CD4-positive, alpha-beta T cell treated with Interleukin-1 beta for 1 hour (primary cell): Measurements from ENCODE around the gene DDX1.
A peak's percentile ranks its signal among the peaks of the same experiment; 100 is the strongest.

Source experiments
- DNase-seq, 2 donors: peaks; one replicate each; pipeline ENCODE4 v3.0.0-alpha.2; 2020 to 2022

DDX1 gene

DNA sequence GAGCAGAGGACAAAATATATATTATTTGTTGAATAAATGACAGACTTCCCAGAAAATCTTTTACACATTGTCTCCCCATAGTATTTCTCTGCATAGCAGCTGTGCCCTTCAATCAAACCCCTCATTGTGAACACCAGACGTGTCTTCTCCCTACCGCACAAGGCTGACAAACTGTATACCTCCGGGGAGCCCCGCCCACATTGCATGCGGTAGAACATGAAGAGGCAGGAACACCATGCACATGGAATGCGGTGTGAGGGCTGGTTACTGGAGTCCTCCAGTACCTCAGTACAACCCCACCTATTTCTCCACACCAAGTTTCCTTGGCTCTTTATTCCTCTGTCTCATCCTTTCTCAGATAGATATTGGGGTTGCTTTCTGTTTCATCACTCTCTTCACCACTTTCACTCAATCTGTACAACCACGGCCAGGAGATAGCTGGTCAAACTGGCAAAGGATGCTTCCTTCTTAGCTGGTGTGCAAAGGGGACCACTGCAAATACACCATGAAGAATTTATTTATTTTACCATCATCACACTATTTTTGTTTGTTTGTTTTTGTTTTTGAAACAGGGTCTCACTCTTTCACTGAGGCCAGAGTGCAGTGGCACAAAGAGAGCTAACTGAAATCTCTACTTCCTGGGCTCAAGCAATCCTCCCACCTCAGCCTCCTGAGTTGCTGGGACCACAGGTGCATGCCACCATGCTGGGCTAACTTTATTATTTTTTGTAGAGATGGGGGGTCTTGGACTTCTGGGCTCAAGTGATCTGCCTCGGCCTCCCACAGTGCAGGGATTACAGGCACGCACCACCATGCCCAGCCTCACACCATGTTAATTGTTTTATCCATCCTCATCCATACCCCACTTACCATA lies 28.2 kb upstream of the DDX1 start:
- no peak for DNase-seq

DNA sequence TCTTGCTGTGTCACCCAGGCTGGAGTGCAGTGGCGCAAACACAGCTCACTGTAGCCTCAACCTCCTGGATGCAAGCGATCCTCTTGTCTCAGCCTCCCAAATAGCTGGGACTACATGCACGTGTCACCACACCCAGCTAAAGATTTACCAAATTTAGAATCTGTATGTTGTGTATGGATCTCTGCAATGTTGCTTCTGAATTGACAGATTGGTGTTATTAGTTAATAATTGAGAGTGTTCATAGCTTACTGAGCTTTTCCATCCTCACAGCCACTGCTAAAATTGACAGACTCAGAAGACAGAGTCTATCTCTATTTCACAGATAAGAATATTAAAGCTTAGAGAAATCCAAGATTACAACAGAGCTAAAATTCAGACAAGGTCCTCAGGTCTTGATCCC lies 26.3 kb upstream of the DDX1 start:
- DNase-seq: no peak

DNA sequence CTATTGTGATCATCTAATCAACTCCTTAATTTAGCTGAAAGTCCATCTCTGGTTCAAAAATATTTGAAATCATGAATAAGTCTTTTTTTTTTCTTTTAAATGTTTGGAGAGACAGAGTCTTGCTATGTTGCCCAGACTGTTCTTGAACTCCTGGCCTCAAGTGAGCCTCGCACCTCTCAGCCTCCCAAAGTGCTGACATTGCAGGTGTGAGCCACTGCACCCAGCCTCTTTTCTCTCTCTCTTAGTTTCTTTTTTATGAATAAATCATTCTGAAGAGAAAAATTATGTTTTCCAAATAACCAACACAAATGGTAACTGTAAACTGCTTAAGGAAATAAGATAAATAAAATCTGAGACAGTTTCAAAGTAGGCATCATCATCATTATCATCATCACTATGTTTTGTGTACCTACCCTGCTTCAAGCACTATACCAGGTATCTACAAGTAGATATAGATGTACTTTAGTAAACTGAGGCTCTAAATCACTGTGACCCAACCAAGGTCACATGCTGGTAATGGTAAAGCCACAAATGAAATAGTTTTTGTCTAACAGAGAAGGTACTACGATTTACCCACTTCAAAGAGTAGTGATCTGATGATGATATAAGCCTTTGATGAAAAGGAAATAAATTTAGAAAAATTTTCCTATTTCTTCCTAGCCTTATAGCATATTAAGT lies 25.5 kb upstream of the DDX1 start:
- no peak for DNase-seq

DNA sequence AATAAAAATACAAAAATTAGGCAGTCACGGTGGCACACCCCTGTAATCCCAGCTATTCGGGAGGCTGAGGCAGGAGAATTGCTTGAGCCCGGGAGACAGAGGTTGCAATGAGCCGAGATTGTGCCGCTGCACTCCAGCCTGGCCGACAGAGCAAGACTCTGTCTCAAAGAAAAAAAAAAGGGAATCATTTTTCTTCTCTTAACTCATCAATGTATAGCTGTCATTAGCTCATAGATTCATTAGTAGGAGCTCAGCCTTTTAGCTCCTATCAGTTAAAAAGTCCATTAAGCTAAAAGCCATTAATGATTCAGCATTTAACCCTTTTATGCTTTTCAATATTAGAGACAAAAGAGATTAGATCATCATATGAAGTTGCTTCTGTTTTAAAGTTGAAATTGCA lies 24.8 kb upstream of the DDX1 start:
- no peak for DNase-seq

DNA sequence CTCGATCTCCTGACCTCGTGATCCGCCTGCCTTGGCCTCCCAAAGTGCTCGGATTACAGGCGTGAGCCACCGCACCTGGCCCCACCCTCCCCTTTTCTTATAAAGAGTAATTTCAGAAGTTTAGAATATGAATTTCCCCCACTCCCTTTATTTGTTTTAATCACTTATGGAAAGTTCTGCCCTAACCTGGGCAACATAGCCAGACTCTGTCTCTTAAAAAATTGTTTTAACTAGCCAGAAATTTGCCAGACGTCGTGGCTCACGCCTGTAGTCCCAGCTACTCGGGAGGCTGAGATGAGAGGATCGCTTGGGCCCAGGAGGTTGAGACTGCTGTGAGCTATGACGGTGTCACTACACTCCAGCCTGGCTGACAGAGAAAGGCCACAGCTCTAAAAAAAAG lies 22.8 kb upstream of the DDX1 start:
- DNase-seq: no peak

DNA sequence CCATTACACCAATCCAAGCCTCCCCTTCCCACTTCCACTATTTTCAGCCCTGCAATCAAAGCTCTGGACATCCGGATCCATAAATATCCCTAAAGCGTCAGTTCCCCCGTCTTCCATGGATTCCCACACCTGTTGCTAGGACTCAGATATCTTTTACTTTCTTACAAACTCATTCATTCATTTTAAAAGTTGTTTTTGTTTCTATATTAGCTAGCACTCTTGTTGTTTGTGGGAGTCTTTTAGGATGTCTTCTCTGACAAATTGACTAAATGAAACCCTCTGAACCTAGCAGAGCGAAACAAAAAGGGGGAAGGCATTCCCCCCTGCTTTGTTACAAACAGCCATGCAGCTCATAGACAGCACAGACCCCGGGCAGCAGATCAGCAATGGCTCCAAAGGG lies 21.6 kb upstream of the DDX1 start:
- no peak for DNase-seq

DNA sequence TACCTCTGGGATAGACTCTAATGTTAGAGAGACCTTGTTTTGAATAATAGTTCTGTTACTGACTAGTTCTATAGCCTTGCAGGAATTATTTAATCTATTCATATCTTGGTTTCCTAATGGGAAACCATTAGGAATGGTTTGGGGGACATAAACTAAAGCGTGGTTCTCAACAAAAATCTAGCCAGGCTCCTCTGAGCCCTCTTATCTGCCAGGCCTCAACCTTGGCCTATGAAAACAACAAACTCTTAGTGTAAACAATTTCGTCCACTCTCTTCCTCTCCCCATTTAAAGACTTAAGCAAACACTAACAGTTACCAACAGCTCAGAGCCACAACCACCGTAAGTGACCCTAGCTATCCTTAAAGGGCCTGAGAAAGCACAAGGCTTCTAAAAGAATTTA lies 19.9 kb upstream of the DDX1 start:
- DNase-seq: no peak

DNA sequence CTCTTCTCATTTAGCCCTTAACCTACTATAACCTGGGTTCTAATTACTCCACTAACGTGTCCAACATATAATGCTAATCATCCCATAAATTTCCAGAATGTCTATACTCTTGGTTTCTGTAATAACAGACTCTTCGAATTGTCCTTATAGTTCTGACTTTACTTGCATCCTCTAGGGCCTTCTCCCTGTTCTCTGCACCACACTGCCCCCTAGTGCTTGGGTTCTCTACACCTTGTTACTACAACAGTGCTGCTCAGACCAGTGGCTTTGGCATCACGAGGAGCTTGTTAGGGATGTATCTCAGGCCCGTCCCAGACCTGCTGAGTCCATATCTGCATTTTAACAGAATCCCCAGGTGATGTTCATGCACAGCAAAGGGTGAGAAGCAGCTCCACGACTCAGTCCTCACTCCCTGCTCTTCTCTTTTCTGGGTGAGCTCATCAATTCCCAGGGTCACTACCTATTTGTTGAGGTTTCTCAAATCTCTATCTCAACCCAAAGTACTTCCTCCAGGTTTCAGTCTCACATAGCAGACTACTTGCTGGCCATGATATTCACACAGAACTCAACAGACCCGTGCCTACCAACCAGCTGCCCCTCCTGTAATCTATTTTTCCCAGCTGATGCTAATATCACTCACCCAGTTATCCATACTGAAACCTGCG lies 14.5 kb upstream of the DDX1 start:
- DNase-seq: peak; percentile 75 to 80

DNA sequence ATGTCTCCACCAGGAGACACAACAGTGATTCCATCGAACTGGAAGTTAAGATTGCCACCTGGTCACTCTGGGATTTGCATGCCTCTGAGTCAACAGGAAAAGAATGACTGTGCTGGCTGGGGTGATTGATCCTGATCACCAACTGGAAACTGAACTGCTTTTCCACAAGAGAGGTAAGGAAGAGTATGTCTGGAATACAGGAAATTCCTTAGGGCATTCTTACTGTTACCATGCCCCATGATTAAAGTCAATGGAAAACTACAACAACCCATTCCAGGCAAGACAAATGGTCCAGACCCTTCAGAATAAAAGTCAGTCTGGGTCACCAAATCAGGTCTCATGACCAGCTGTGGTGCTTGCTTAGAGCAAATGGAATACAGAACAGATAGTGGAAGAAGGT lies 12.0 kb upstream of the DDX1 start:
- no peak for DNase-seq

DNA sequence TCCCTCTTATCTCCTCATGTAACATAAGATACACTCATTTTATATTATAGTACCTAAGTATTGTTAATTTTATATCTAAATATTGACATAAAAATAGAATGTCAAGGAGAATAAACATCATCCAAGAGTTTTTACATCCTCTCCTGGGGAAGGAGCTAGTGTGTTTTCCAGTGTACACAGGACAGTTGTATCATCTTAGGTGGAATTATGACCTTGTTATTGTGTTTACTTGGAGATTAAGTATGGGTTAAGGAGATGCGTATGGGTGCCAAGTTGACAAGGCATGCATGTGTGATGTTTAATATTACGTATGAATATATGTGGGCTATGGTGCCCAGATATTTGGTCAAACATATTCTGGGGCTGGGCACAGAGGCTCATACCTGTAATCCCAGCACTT lies 11.2 kb upstream of the DDX1 start:
- no peak for DNase-seq

DNA sequence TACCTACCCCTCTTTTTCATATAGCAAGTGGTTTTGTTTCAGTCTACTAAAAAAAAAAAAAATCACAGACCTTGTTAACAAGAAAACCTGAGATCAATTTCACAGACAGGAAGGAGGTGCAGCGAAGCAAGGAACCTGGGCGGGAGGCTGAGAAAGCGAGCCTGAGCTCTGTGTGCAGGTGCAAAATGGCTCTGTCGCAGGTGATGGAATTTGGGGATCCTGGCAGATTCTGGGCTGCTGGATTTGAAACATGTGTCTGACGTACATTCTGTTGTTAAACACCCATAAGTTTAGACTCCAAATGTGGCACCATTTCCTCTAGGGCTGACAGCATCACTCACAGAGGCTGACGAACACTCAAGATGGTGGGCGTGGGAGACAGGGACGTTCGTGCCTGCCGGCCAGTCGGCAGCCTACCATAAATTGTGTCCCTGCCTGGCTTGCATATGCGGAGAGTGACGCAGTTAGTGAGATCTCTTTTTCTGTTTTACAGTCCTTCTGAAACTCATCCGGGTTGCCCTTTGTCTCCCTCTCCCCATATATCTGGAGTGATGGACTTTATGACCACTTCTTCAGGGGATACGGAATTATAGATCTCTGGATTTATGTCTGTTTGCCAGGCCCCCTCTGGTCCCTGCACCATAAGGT lies 8.8 kb upstream of the DDX1 start:
- DNase-seq: no peak

DNA sequence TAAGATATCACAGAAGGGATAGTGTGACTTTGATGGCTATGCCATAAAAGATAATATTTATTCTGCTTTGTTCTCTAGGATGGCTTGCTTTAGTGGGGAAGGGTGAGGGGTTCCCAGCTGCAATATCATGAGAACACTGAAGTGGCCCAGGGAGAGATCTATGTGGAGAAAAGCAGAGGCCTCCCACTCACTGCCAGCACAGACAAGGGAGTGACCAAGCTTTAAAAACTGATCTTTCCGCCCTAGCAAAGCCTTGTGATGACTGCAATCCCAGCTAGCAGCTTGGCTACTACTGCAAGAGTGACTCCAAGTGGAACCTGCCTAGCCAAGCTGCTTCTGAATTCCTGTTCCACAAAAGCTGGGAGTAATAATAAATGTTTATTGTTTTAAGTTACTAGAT lies 7.8 kb upstream of the DDX1 start:
- no peak for DNase-seq

DNA sequence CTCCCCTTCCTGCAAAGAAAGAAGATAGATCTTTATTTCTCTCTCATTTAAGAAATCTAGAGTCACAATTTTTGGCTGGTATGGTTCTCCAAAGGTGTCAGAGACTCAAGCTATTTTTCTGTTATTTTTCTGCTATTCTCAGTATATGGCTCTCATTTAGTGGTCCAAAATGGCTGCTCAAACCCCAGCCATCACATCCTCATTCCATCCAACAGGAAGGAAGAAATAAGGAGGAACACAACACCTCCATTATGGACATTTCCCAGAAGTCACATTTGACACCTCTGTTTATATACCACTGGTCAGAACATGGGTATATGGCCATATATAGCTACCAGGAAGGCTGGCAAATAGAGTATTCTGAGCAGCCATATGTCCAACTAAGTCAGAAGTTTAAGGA lies 7.4 kb upstream of the DDX1 start:
- no peak for DNase-seq

DNA sequence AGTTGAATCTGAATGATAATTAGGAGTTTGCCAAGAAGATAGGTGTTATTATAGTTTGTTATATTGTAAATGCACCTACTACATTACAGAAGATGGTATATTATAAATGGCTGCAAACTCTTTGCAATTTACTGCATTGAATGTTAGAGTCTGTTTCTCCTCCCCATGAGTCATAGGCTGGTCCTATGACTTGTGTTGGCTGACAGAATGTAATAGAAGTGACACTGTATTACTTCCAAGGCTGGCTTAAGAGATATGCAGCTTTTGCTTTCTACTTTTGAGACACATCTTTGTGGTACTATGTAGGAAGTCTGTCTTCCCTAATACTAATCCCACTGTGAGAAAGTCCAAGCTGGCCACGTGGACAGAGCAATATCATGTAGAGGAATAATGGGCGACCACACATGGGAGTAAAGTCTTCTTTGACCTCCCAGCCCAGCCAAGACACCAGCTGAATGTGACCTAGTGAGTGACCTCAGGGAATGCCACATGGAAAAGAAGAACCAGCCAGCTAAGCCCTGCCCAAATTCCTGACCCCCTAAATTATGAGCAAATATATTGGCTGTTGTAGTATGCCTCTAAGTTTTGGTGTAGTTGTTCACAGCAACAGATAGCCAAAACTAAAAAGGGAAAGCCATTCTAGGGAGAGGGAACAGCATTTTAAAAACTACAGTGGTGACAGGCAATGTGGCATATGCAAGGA lies 6.8 kb upstream of the DDX1 start:
- DNase-seq: no peak

DNA sequence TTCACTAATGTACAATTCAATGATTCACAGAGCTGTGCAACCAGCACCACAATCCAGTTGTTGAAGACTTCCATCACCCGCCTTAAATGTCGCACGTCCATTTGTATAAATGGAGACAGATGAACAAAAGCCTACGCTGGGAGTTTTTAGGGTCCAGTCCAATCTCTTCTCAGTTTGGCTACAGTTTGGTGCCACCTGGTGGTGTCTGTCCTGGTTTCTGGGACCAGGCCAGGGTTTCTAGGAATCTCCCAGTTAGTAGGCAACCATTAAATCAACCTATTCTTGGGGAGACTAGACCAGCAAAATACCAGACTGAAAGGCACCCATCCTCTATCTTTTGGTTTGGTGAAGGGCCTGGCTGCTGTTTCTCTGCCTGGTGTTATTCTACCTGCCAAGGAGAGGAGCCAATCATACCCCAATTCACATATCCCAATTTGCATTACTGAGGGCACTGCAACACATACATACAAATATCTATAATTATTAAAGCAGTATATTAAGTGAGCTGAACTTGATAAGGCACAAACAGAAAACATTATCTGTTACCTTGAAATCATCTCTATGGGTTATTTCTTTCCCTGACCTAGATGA lies 3.2 kb upstream of the DDX1 start:
- DNase-seq: peak in 1 of 2 donors; percentile 5

DNA sequence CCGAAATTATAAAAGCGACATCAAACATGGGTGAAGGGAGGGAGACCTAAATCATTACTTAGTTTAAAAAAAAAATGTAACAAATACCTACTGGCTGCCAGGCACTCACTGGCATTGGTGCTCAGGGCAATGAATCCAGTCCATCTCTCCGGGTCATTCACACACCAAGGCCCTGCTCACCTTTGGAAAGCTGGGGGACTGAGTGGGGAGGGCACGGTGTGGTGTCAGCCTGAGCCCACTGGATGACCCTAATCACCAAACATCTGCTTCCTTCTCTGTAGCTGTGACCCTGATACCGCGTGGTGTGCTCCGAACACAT lies 336 bp upstream of the DDX1 start:
- DNase-seq: no peak

DNA sequence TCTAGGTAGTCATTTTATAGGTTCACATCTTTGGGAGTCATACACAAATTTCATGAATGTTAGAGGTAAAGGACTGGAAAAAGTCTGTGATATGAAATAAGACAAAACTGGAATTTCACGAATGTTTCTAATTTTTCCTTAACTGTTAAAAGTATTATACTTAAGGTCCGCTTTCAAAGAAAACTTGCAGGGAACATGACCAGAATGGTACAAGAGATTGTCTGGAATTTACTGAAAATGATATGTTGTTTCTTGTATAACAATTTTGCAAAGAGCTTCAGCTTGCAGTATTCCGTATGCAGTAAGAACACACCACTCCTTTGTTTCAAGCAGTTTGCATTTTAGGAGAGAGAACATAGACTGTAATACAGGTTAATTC lies 1.6 kb downstream of the DDX1 start:
- no peak for DNase-seq

DNA sequence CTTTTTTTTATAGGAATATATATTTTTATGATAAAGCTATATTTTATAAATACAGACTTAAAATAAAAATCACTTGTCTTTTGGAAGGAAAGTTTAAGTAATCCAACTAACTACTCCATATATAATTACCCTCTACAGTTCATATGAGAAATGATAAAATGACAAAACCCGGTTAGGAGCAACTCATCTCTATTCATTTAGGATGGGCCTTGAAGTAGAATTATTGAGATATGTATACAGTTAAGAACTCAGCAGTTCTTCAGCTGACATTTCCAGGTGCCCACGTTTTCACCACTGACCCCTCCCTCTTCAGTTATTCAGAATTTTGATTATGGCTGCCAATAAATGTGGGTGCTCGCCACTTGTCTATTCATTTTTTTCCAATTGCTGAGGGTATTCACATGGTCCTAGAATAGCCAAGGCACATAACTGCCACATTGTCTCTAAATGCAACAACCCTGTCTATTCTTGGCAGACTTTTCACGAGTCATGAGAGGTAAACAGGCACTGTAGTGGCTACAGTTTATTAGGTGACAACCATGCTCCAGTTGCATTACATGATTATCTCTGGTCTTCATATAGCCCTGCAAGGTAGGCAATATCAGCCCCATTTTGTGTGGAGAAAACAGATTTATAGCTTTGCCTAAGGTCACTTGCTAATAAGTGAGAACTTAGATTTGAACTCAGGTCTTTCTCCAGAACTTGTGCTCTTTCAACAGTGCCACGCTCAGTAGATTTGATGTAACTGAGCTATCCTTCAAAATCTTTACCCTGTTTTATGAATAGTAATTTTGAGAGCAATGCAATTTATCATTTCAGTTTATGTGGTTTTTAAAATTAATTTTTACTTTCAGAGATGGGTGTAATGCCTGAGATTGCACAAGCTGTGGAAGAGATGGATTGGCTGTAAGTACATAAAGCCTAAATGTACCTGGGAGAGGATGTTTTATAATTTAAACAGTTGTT lies 2.9 kb downstream of the DDX1 start:
- DNase-seq: no peak

DNA sequence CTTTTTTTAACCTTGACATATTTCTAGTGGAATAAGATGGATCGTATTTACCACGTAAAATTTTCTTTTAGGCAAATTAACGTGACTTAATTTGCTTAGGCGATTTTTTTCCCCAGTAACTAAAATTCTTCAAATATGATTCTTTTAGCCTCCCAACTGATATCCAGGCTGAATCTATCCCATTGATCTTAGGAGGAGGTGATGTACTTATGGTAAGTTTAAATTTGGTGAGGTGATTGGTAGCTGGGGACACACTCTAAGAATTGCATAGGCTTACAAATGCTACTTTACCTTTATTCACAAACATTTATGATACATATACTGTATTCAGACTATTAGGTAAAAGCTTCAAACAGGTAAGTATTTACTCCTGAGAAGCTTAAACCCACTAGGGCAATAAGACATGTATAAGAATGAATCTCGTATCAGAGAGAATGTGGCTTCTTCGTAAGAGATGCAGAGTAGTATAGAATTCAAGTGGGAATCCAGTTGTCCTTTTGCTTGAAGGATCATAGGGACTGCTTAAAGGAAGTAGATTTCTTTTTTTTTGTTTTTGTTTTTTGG lies 3.8 kb downstream of the DDX1 start:
- no peak for DNase-seq

DNA sequence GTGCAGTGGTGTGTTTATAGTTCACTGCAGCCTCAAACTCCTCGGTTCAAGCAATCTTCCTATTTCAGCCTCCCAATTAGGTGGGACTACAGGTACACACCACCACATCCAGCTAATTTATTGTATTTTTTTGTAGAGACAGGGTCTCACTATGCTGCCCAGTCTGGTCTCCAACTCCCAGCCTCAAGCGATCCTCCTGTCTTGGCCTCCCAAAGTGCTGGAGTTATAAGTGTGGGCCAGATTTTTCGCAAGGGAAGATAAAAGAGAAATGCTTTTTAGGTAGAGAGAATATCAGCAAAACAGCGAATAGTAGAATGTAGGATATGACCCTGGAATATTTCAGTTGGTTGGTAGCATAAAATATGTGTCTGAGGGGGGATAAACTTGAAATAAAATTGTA lies 4.3 kb downstream of the DDX1 start:
- DNase-seq: no peak

DNA sequence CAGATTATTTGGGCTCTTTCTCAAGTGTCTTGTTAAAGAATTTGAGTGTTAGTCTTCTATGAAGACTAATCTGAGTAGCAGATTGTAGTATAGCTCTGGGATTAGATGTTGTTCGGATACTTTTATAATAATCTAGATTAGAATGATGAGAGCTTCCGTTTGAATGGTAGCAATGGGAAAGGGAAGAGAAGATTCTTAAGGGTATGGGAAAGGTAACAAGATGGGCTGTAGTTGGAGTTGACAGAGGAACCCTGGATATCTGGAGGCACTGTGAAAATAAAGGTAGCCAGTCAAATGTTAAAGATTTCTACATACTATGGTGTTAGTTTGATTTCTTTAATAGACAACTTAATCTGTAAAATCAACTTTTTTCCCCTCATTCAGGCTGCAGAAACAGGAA lies 4.7 kb downstream of the DDX1 start:
- no peak for DNase-seq
